ENCODE data around the gene DLG2.

Gene DLG2

GRCh38 chr11:84763931-84764330 is 863.2 kb downstream of the DLG2 start:
- no peak for DNase-seq (ENCODE audit: low read depth)

DNA sequence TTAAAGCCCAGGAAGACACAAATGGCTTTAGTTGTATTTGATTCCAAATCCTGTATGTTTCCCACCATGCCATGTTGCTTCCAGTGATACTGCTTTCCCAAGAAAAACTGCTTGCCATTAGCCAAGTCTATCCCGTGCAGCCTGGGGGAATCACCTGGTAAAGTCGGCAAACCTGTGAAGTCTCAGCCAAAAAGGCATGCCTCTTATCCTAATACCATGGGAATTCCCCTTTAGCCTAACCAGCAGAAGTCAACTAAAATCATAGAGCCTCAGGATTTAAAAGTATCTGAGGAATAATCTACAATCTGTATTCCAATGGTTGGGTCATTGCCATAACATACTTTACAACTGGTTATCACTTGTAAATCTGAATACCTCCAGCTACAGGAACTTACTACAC is 869.4 kb downstream of the DLG2 start:
- no peak for DNase-seq (ENCODE audit: low read depth)

DNA sequence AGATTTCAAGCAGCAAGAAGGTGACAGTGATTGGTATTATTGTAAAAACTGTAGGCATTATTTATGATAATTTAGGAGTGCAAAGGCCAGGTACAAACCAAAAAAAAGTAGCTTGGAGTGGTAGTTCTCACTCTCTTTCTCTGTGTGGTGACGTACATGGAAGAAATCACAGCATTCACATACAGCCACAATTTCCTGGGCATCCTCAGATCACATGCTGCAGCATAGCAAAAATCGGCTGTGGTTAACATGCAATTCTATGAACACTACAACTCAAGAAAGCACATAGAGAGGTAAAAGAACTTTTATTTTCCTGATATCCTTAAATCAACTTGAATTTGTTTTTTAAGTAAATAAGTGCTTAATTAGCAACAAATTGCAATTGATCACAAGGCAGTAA is 875.8 kb downstream of the DLG2 start:
- DNase-seq (ENCODE audit: low read depth), result no peak

DNA sequence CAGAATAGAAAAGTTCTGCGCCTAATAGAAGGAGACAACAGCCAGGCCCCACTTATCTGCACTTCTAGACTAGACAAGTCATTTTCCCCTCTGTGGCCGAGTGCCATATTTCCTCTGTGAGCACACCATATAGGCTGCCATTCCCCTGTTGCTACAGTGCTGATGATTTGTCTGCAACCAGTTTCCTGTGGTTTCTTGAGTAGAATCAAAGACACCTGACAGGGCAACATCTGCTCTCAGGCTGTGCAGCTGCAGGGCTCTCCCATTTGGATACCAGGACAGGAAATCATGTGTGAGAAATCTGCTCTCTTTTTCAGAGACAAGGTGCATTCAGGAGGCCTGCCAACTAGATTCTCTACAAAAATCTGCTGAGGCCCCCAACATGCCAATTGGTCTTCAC is 879.3 kb downstream of the DLG2 start:
- DNase-seq (ENCODE audit: low read depth), result no peak

- DNase-seq (ENCODE audit: low read depth), result no peak
Measured at GRCh38 chr11:84740050-84740449, 887.1 kb downstream of the DLG2 start.

- no peak for DNase-seq (ENCODE audit: low read depth)
Measured at GRCh38 chr11:84724256-84724655, 902.9 kb downstream of the DLG2 start.

DNA sequence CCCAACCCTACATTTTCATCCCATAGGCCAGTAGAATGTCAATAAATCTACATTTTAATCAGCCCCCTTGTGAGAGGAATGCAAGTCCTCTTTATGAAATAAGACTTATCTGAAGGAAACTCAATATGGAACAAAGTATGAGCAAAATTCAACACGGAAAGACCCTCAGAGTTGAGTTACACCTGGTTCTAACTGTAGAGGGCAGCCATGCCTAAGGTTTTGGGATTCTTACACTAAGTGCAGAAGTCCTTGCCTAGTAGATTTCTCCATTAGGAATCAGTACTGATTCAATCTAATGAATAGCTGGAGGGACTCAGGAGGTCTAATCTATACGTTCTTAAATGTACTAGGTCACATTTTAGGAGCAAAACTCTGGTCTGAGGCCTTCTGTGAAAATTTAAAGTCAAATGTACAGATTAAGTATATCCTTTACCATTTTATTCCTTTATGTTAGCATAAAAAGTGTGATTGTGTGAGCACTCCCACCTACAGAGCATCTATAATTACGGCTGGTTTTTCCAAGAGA is 904.5 kb downstream of the DLG2 start:
- no peak for DNase-seq (ENCODE audit: low read depth)

GRCh38 chr11:84721561-84721961 is 905.6 kb downstream of the DLG2 start:
- DNase-seq (ENCODE audit: low read depth), result no peak

DNA sequence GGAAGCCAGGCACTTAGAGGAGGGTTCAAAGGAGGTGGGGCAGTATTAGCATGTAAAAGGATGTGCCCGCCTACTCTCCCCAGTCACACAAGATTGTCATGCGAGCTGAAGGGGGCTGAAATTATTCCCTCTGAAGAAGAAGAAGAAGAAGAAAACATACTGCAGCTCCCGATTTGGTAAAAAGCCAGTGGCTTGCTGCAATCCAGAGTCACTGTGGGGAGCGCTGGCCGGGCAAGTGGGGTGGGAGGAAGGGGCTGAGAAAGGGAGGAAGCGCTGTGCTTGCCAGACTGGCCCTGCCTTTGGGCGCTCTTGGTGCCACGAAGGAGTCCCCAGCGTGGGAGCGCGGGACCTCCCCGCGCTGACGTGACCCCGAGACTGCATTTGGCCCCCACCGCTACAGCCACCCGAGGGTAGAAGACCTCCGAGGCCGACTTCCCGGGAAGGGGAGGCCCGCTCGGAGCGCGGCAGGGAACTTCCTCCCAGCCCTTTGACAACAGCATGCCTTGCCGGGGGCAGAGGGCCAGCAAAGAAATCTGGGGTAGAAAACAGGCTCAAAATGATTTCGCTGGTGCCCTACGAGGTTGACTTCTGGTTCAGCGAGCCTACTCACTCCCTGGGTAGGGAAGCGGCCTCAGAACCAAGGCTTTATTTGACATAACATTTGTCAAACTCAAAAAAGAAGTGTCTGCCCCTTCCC is 906.3 kb downstream of the DLG2 start:
- no peak for DNase-seq (ENCODE audit: low read depth)

DNA sequence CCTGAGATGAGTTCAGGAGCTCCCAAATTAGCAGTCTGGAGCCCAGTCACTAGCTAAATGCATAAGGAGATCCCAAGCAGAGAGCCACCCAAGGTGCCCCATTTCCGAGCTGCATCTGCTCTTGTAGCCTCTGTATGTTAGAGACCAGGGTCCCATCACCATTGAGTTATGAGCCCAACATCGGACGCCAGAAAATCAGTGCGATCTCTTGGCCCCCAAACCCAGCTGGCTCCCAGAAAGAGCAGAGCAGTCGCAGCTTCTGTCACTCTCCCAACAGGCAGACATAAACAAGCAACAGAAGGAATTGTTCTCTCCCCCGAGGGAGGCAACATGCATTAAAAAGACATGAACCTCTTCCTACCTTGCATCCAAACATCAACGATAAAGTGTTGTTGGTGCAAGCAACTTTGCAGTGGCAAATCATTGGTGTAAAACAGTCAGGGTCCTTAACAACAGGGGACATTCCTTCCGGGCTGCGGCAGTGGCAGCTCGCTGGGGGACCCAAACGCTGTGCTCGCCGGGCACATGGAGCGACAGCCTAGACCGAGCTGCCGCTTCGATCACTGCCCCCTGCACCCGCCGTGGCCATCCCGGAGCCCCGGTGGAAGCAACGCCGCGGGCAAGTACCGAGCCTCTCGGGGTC is 907.1 kb downstream of the DLG2 start:
- no peak for DNase-seq (ENCODE audit: low read depth)

DNA sequence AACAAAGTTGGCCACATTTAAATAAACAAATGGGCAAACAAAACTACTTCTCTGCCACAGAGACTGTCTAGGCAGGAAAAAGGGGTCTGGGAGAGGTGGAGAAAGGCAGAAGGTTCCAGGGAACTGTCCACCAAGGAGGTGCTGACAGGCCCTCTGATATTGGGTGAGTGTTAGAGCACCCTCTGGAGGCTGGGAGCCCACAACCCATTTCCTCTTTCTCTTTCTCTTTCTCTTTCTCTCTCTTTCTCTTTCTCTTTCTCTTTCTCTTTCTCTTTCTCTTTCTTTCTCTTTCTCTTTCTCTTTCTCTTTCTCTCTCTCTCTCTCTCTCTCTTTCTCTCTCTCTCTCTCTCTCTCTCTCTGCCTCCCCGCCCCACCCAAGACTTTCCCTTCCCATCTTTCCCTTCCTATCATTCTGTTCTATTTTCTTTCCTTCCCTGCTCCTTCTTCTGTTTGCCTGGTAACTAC is 912.8 kb downstream of the DLG2 start:
- DNase-seq (ENCODE audit: low read depth), result no peak

- no peak for DNase-seq (ENCODE audit: low read depth)
Measured at GRCh38 chr11:84691830-84692229, 935.3 kb downstream of the DLG2 start.

GRCh38 chr11:84687433-84687832 is 939.7 kb downstream of the DLG2 start:
- no peak for DNase-seq (ENCODE audit: low read depth)

DNA sequence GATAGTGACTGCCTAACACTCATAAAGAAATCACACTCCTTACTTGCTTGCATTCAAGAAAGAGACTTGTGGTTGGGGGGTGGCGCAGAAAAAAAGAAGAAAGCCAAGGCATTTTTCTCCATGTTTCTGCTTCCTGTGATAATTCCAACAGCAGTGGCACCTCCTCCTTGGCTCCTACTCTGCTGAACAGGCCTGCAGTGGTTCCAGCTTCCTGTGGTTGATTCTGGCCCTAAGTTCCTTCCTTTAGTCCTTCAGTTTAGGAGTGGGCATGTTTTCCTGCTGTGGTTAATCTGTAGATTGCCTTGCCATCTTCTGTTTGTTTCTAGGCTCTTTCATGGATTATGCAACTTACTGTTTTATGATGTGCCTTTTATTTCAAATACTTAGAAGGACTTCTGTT is 940.4 kb downstream of the DLG2 start:
- no peak for DNase-seq (ENCODE audit: low read depth)

DNA sequence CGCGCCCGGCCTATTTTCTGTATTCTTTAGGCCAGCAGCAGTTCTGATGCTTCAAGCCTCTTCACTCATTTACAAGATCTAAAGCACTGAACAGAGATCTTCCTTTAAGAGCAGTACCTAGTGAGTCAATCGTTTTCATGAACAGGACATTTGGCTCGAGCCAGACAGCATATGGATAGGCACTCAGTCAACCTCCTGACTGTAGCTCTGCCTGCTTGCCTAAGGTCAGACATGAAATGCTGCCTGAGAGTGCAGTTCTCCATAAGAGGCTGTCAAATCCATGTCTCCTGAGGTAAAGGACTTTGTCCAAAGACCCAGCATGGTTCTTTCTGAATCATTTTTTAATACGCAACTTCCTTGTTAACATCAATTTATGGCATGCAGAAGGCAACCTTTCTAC is 941.2 kb downstream of the DLG2 start:
- no peak for DNase-seq (ENCODE audit: low read depth)

GRCh38 chr11:84685149-84685548 is 942.0 kb downstream of the DLG2 start:
- no peak for DNase-seq (ENCODE audit: low read depth)

DNA sequence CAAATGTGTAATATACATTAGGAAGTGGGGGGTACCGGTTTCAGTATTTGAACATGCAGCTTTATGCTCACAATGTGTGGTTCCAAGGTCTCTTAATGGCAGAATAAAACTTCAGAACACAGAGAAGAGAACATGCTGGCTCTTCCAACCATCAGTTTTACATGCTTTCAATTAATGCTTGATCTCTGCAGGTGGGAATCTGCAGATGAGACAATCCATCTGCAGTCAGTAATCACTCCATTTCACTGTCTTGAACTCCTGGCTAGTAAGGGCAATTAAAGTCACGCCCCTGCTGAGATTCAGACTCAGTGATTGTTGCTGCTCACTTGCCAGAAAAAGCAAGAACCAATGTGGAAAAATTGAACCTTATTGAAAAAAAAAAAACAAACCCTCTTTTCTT is 945.7 kb downstream of the DLG2 start:
- DNase-seq (ENCODE audit: low read depth), result no peak

GRCh38 chr11:84675396-84676025 is 951.6 kb downstream of the DLG2 start:
- no peak for DNase-seq (ENCODE audit: low read depth)

DNA sequence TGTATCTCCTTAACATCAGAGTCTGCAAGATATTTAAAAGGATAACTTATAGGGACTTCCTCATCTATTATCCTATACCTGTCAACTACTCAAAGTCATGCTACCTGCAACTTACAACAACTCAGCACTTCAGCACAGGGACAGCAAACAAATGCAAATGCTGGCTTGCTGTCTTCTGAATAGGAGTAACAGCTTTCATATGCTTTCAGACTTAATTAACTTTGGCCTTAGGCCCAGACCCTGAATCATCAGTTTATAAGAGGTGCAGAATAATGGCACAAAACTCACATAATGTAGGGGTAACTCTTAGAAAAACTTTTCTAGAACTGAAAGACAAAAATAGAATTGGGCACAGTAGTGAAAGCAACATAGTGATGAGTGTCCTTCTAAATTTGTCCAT is 953.4 kb downstream of the DLG2 start:
- no peak for DNase-seq (ENCODE audit: low read depth)

DNA sequence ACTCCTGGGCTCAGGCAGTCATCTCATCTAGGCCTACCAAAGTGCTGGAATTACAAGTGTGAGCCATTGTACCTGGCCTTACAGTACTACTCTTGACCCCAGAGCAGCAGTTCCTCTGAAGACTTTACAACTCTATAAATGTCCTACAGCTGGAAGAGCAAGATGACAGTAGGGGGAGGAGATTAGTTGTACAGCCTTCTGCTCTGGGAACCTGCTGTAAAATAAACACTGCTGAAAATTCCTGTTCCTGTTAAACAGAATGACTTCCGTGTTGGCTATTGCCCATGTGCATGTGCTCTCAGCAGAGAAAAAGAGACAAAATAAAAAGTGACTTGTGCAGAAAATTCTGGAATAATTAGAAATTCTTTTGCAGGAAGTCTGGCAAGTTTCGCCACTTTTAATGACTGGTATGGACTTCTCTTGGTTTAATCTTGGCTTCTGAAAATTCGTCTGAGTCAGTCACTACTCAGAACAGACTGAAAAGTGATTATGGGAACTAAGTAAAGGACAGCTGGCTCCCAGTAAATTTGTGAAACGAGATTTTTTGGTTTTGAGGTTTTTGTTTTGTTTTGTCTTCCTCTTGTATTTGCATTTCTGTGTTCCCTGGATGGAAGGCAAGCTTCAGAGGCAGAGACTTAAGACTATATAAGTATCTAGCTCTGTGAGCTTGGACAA is 955.7 kb downstream of the DLG2 start:
- DNase-seq (ENCODE audit: low read depth), result no peak

DNA sequence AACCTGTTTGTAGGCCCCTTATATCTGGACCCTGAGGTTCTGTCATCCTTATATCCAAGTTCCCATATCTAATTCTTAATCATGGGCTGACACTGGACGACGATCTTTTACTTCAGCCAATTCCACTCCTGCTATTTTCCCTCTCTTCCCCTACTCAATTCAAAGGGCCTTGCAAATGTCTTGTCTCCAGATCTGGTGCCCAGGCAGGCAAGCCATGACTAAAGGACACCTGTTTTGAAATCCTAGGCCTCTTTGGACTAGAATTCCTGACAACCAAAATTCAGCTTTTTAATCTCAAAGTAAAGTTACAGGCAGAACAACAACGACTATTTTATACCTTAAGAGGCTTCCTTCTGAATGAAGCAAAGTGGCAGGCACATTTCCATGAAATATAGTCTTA is 963.4 kb downstream of the DLG2 start:
- no peak for DNase-seq (ENCODE audit: low read depth)

- DNase-seq (ENCODE audit: low read depth), result no peak
Measured at GRCh38 chr11:84660257-84660977, 966.7 kb downstream of the DLG2 start.

All from activated T-helper 1 cell treated with Interleukin-2 at 50 U/mL for 16 hours (primary cell).